ENCODE data around the gene ATP2B2.

DNA sequence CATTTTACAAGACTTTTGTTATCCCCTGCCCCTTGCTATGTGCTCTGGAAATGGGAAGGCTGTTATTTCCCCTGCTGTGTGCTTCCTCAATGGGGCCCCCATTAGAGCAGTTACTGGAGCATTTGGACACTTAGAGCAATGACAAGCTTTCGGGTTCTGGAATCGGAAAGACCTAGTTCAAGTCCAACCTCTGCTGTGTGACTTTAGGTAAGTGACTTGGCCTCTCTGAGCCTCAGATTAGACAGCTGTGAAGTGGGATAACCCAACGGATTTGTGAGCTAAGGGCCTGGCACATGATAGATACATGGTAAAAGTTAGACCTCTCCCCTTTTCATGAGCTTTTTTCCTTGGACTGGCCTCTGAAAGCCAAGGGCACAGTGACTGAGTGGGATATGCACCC, 100.5 kb downstream of the ATP2B2 start:
- TF ChIP-seq POLR2A (IDR thresholded peaks at IDR 0.05): no peak
- no peak for TF ChIP-seq CTCF (IDR thresholded peaks at IDR 0.05 in 4 of 5, conservative IDR thresholded peaks at IDR 0.05 in 1 of 5)
